ENCODE data around the gene AKAP8. TPM values are rescaled to one million over a fixed set of nuclear protein-coding genes. Genes with fewer than 3 reads are reported as not detected.
A peak's percentile ranks its signal among the peaks of the same experiment; 100 is the strongest.

AKAP8 gene
- total RNA-seq, 2 experiments from 2014 or later: 55.6 to 59.0 TPM

- CTCF ChIA-PET: interaction anchor here (1.6 kb wide), 1 partner anchor 14 kb away, joined by 3 read pairs; no protein-coding TSS in a partner anchor
- no peaks in the 10 kb centered on the region for H3K27me3 Mint-ChIP-seq
Observed at GRCh38 chr19:15307169-15307568, 72.4 kb downstream of the AKAP8 start.

DNA sequence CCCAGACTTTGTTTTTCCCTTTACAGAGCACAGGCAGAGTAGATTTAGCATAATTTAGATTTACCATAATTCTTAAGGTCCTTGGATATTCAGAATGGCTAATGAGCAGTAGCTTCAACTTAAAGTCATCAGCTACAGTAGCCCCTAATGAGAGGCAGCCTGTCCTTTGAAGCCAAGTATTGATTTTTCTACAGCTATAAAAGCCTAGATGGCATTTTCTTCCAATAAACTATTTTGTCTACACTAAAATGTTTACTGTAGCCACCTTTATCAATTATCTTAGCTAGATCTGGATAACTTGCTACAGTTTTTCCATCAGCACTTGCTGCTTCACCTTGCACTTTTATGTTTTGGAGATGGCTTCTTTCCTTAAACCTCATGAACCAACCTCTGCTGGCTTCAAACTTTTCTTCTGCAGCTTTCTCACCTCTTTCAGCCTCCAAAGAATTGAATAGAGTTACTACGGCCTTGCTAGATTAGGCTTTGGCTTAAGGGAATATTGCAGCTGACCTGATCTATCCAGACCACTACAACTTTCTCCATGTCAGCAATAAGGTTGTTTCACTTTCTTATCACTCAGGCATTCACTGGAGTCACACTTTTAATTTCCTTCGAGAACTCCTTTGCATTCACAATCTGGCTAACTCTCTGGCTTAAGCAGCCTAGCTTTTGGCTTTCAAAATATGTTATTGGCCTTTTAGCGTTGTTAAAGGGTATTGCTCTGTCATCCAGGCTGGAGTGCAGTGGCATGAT, 73.8 kb downstream of the AKAP8 start:
- DNase-seq (no peak), ATAC-seq (no peak)
- no peaks in the 10 kb centered on the region for H3K9me3 Mint-ChIP-seq (ENCODE audit: low read depth)
- peaks cover 12% of the 10 kb centered on the region for H3K36me3 Mint-ChIP-seq
- peak overlapping the region; percentile 15 for H3K27ac Mint-ChIP-seq
- no peaks in the 10 kb centered on the region for H3K27me3 Mint-ChIP-seq
- peaks cover 59% of the 10 kb centered on the region for H3K4me1 Mint-ChIP-seq
- no peak overlapping the region for H3K4me3 Mint-ChIP-seq
- CTCF ChIA-PET: interaction anchor here (1.6 kb wide), 1 partner anchor 16 kb away, joined by 3 read pairs; no protein-coding TSS in a partner anchor

More at GRCh38 chr19:15307169-15307568, 72.4 kb downstream of the AKAP8 start:
- H3K4me1 Mint-ChIP-seq: peaks cover 60% of the 10 kb centered on the region
- H3K27ac Mint-ChIP-seq: no peak overlapping the region
- H3K4me3 Mint-ChIP-seq: no peak overlapping the region
- no peak for DNase-seq
- peaks cover 11% of the 10 kb centered on the region for H3K36me3 Mint-ChIP-seq
- no peak for ATAC-seq
- H3K9me3 Mint-ChIP-seq (ENCODE audit: low read depth): no peaks in the 10 kb centered on the region

- Mint-ChIP-seq H3K4me1 (peaks cover 61% of the 10 kb centered on the region), H3K27ac (peak overlapping the region; percentile 55), H3K36me3 (peaks cover 10% of the 10 kb centered on the region), H3K9me3 (ENCODE audit: low read depth) (no peaks in the 10 kb centered on the region), H3K27me3 (no peaks in the 10 kb centered on the region), H3K4me3 (no peak overlapping the region)
- no peak for DNase-seq
- CTCF ChIA-PET: interaction anchor here (2.1 kb wide), 1 partner anchor 11 kb away, joined by 6 read pairs; no protein-coding TSS in a partner anchor
- ATAC-seq: peak; percentile 25
Observed at GRCh38 chr19:15304140-15304705, 75.4 kb downstream of the AKAP8 start.

Other genes starting within 250 kb of the AKAP8 start
- gene NOTCH3, start 178.8 kb downstream of the AKAP8 start, total RNA-seq: not detected
- under 1 TPM in 1 of 2 experiments, not detected in 1; 0.19 TPM for gene EPHX3, start 147.3 kb downstream of the AKAP8 start, total RNA-seq
- 100 to 1,000 TPM; 123 to 125 TPM for gene BRD4, start 47.2 kb downstream of the AKAP8 start, total RNA-seq
- gene AKAP8L, start 39.2 kb upstream of the AKAP8 start, total RNA-seq: 100 to 1,000 TPM; 105 to 116 TPM
- 10 to 100 TPM; 29.9 to 30.8 TPM for gene WIZ, start 70.2 kb upstream of the AKAP8 start, total RNA-seq
- gene RASAL3, start 84.8 kb upstream of the AKAP8 start, total RNA-seq: 100 to 1,000 TPM; 166 to 172 TPM
- gene PGLYRP2, start 99.7 kb upstream of the AKAP8 start, total RNA-seq: under 1 TPM; 0.09 to 0.12 TPM
- gene CYP4F22, start 128.7 kb upstream of the AKAP8 start, total RNA-seq: 1 to 10 TPM; 1.2 to 1.9 TPM
- gene CYP4F8, start 235.4 kb upstream of the AKAP8 start, total RNA-seq: not detected

Measured in activated CD8-positive, alpha-beta memory T cell treated with anti-CD3 and anti-CD28 coated beads, Interleukin-2, amount 10 ng/mL, durations not matched to agents 7 days and 5 days (primary cell).